Trophoblast cell (in vitro differentiated cells and primary cell): ENCODE measurements around the gene CFL1.

Experiments
- DNase-seq, 2 donors: peaks; one replicate each; pipeline ENCODE4 v3.0.0-alpha.2; 2016
- H2AFZ ChIP-seq: 2 replicates; pipeline ENCODE4 v1.6.1; 2013; ENCODE audit warnings: low read length, moderate library complexity, mild to moderate bottlenecking; ENCODE audit not compliant: insufficient read depth, poor library complexity
- H2AK5ac ChIP-seq: 2 replicates; pipeline ENCODE4 v1.6.1; 2013; ENCODE audit warnings: mild to moderate bottlenecking, low read length
- H2BK120ac ChIP-seq: 2 replicates; pipeline ENCODE4 v1.6.1; 2013; ENCODE audit warnings: low read length, mild to moderate bottlenecking, moderate library complexity; ENCODE audit not compliant: insufficient read depth, poor library complexity
- H2BK12ac ChIP-seq: 2 replicates; pipeline ENCODE4 v1.6.1; 2013; ENCODE audit warnings: mild to moderate bottlenecking, low read length, moderate library complexity
- H2BK5ac ChIP-seq: 2 replicates; pipeline ENCODE4 v1.6.1; 2013; ENCODE audit warnings: low read length, low read depth, moderate library complexity, mild to moderate bottlenecking; ENCODE audit not compliant: poor library complexity
- H3K14ac ChIP-seq: 2 replicates; pipeline ENCODE4 v1.6.1; 2013; ENCODE audit warnings: mild to moderate bottlenecking, low read length
- H3K18ac ChIP-seq: 2 replicates; pipeline ENCODE4 v1.6.1; 2013; ENCODE audit warnings: mild to moderate bottlenecking, low read length
- H3K23ac ChIP-seq: 2 replicates; pipeline ENCODE4 v1.6.1; 2013; ENCODE audit warnings: low read length
- H3K27ac ChIP-seq: 2 replicates; pipeline ENCODE4 v1.5.1; 2013; ENCODE audit warnings: low read depth, mild to moderate bottlenecking, inconsistent platforms, low read length, moderate library complexity
- H3K27me3 ChIP-seq: 2 replicates; pipeline ENCODE4 v1.6.1; 2013; ENCODE audit warnings: inconsistent platforms, mild to moderate bottlenecking, low read length, moderate library complexity; ENCODE audit not compliant: insufficient read depth
- H3K36me3 ChIP-seq, 2 experiments: 1 replicate in 1 of 2; 2 replicates in 1 of 2; pipeline ENCODE4 v1.6.1; 2013; ENCODE audit warnings: low read length in 2 of 2, mild to moderate bottlenecking in 2 of 2, moderate library complexity in 1 of 2; ENCODE audit not compliant: insufficient read depth in 2 of 2, control insufficient read depth in 1 of 2
- H3K4ac ChIP-seq: 2 replicates; pipeline ENCODE4 v1.6.1; 2013; ENCODE audit warnings: low read depth, mild to moderate bottlenecking, low read length, moderate library complexity
- H3K4me1 ChIP-seq, 2 experiments: 1 replicate in 1 of 2; 2 replicates in 1 of 2; pipeline ENCODE4 v1.6.1; 2013; ENCODE audit warnings: low read length in 2 of 2, mild to moderate bottlenecking in 2 of 2, moderate library complexity in 1 of 2; ENCODE audit not compliant: insufficient read depth in 2 of 2, control insufficient read depth in 1 of 2
- H3K4me2 ChIP-seq: 2 replicates; pipeline ENCODE4 v1.6.1; 2013; ENCODE audit warnings: inconsistent platforms, mild to moderate bottlenecking, low read length, moderate library complexity
- H3K4me3 ChIP-seq: 2 replicates; pipeline ENCODE4 v1.5.1; 2013; ENCODE audit warnings: mild to moderate bottlenecking, low read depth, low read length, inconsistent platforms
- H3K79me1 ChIP-seq: one replicate; pipeline ENCODE4 v1.6.1; 2013; ENCODE audit warnings: low read length
- H3K79me2 ChIP-seq: 2 replicates; pipeline ENCODE4 v1.6.1; 2013; ENCODE audit warnings: low read length, mild to moderate bottlenecking; ENCODE audit not compliant: control insufficient read depth, insufficient read depth, poor library complexity
- H3K9ac ChIP-seq: 2 replicates; pipeline ENCODE4 v1.6.1; 2013; ENCODE audit warnings: mild to moderate bottlenecking, low read length
- H3K9me3 ChIP-seq: 2 replicates; pipeline ENCODE4 v1.6.1; 2013; ENCODE audit warnings: low read depth, mild to moderate bottlenecking, control low read depth, inconsistent platforms, low read length; ENCODE audit not compliant: insufficient read depth
- H4K12ac ChIP-seq: 2 replicates; pipeline ENCODE4 v1.6.1; 2013; ENCODE audit warnings: low read depth, mild to moderate bottlenecking, low read length, moderate library complexity
- H4K8ac ChIP-seq: 2 replicates; pipeline ENCODE4 v1.6.1; 2013; ENCODE audit warnings: low read depth, mild to moderate bottlenecking, low read length, moderate library complexity
- H4K91ac ChIP-seq: one replicate; pipeline ENCODE4 v1.6.1; 2013; ENCODE audit warnings: low read depth, mild to moderate bottlenecking, low read length, moderate library complexity
- WGBS: extraction: QIAGEN DNeasy Blood & Tissue Kit; methylation state at CpG from one replicate; pipeline ENCODE4 v1.1.7; 2013; ENCODE audit warnings: missing lambda C conversion rate; ENCODE audit not compliant: insufficient read length, insufficient coverage; ENCODE audit errors: extremely low coverage; 5-methylcytosine and 5-hydroxymethylcytosine counted together

CFL1 gene

GRCh38 chr11:65816696-65817095 is 41.3 kb downstream of the CFL1 start:
- peak overlapping the region; percentile 56 for H2BK12ac ChIP-seq
- no peak overlapping the region for H2AK5ac ChIP-seq
- peak overlapping the region; percentile 4 for H2BK120ac ChIP-seq
- H2AFZ ChIP-seq: no peak overlapping the region
- no peak overlapping the region for H4K8ac ChIP-seq
- peak overlapping the region; percentile 58 for H3K18ac ChIP-seq
- H3K9ac ChIP-seq: no peak overlapping the region
- no peak overlapping the region for H3K27ac ChIP-seq
- no peaks in the 10 kb centered on the region for H3K36me3 ChIP-seq
- no peak overlapping the region for H3K4me2 ChIP-seq
- H3K4ac ChIP-seq: no peak overlapping the region
- H3K4me3 ChIP-seq: no peak overlapping the region
- H3K14ac ChIP-seq: peak overlapping the region; percentile 53
- no peak overlapping the region for H4K12ac ChIP-seq
- H3K9me3 ChIP-seq: no peaks in the 10 kb centered on the region
- peaks cover 0 to 7% of the 10 kb centered on the region in 2 experiments for H3K4me1 ChIP-seq
- H2BK5ac ChIP-seq: peak overlapping the region; percentile 1
- no CpG with 5 or more reads among the region's 3 CpGs for WGBS
- H3K23ac ChIP-seq: no peak overlapping the region
- peaks cover 15% of the 10 kb centered on the region for H3K79me1 ChIP-seq
- no peak for DNase-seq
- no peaks in the 10 kb centered on the region for H3K27me3 ChIP-seq
- peak overlapping the region; percentile 83 for H4K91ac ChIP-seq
- H3K79me2 ChIP-seq: no peaks in the 10 kb centered on the region

DNA sequence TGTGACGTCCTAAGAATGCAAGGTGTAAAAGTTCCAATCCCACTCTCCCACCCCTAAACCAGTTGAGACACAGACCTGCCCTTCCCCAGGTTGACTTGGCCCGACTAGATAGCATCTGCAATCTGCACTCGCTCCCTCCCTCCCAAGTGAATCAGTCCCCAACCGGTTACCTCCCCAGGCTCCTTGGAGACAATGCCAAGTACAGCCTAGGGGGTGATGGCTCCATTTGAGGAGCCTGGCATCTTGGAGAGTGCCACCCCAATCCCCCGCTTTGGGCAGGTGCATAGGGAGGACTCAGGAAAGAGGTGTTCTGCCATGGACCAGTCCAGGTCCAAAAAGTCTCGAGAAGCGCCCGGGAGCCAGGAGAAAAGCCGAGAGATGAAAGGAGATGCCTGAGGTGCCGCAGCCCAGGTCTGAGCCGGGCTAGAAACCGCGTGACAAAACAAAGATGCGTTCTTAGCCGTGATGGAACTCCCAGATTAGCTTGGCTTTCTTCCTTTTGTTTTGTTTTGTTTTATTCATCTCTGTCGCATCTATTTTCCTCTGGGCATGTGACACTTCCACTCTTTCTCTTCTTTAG is 42.9 kb downstream of the CFL1 start:
- Histone ChIP-seq H3K4ac (no peak overlapping the region), H2BK5ac (peak overlapping the region; percentile 98), H3K14ac (peak overlapping the region; percentile 55), H2AFZ (peak overlapping the region; percentile 32), H3K9ac (no peak overlapping the region), H3K9me3 (peaks cover 4% of the 10 kb centered on the region), H3K27me3 (no peaks in the 10 kb centered on the region), H3K36me3 (no peaks in the 10 kb centered on the region), H3K23ac (no peak overlapping the region), H3K4me2 (peak overlapping the region; percentile 21), H3K79me2 (no peaks in the 10 kb centered on the region), H2AK5ac (no peak overlapping the region), H3K18ac (no peak overlapping the region), H3K4me1 (peaks cover 2 to 9% of the 10 kb centered on the region in 2 experiments), H2BK12ac (no peak overlapping the region), H4K91ac (peak overlapping the region; percentile 95), H4K12ac (no peak overlapping the region), H3K79me1 (peaks cover 16% of the 10 kb centered on the region), H3K4me3 (no peak overlapping the region), H4K8ac (no peak overlapping the region), H3K27ac (peak overlapping the region; percentile 80), H2BK120ac (peak overlapping the region; percentile 61)
- peak; percentile 81 to 91 for DNase-seq
- no CpG with 5 or more reads among the region's 16 CpGs for WGBS

- peak overlapping the region; percentile 80 for H3K27ac ChIP-seq
- no peak overlapping the region for H3K4me3 ChIP-seq
- H2BK12ac ChIP-seq: no peak overlapping the region
- no peak overlapping the region for H3K18ac ChIP-seq
- no peak overlapping the region for H2AK5ac ChIP-seq
- WGBS: no CpG with 5 or more reads among the region's 18 CpGs
- H4K8ac ChIP-seq: no peak overlapping the region
- H2AFZ ChIP-seq: no peak overlapping the region
- no peaks in the 10 kb centered on the region for H3K79me2 ChIP-seq
- no peak overlapping the region for H4K91ac ChIP-seq
- H3K79me1 ChIP-seq: peaks cover 17% of the 10 kb centered on the region
- no peak overlapping the region for H3K14ac ChIP-seq
- H2BK120ac ChIP-seq: no peak overlapping the region
- no peak overlapping the region for H3K23ac ChIP-seq
- no peaks in the 10 kb centered on the region for H3K27me3 ChIP-seq
- H3K9ac ChIP-seq: no peak overlapping the region
- peaks cover 4% of the 10 kb centered on the region for H3K9me3 ChIP-seq
- DNase-seq: peak; percentile 74 to 89
- peak overlapping the region; percentile 98 for H2BK5ac ChIP-seq
- no peak overlapping the region for H4K12ac ChIP-seq
- peaks cover 2 to 9% of the 10 kb centered on the region in 2 experiments for H3K4me1 ChIP-seq
- H3K36me3 ChIP-seq: no peaks in the 10 kb centered on the region
- no peak overlapping the region for H3K4me2 ChIP-seq
- H3K4ac ChIP-seq: no peak overlapping the region
These were observed 43.6 kb downstream of the CFL1 start for GRCh38 chr11:65814131-65814985.

DNA sequence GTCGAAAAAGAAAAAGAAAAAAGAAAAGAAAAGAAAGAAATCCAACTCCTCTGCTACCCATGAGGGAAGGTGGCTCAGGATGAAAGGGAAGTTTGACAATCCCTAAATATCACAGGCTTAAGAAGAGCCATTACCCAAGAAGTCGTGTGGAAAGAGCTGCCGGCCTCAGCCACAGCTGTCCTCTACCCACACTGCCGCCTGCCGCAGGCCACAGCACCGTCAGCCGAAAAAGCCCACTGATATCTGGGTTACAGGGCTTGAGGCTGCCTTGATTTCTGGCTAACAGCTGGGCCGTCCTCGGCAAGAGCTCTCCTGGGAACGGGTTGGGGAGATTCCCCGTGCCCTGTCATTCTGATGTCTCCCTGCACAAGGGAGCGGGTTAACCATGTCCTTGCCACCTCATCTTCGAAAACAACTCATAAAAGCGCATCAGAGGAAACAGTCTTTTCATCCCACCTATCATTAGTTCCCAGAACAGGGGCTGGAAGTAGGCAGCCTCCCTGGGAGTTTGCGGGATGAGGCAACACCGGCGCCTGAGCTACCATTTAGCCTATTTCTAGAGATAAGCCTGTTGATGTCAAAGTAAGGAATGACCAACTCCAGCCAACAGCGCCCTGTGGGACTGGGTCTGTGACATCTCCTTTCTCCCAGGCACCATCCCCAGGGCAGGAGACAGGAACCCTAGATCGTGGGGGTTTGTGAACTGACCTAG is 46.1 kb downstream of the CFL1 start:
- peaks cover 4% of the 10 kb centered on the region for H3K9me3 ChIP-seq
- WGBS: no CpG with 5 or more reads among the region's 19 CpGs
- H3K18ac ChIP-seq: peak overlapping the region; percentile 16

More for the DNA sequence above, 46.1 kb downstream of the CFL1 start:
- Histone ChIP-seq H3K4me3 (no peak overlapping the region), H2BK12ac (no peak overlapping the region), H3K79me1 (peaks cover 16% of the 10 kb centered on the region), H2BK5ac (peak overlapping the region; percentile 63), H4K91ac (peak overlapping the region; percentile 86), H3K36me3 (no peaks in the 10 kb centered on the region), H2BK120ac (peak overlapping the region; percentile 89), H3K4ac (peak overlapping the region; percentile 4), H4K8ac (peak overlapping the region; percentile 14), H3K27me3 (no peaks in the 10 kb centered on the region), H2AK5ac (peak overlapping the region; percentile 18), H3K23ac (no peak overlapping the region), H3K4me1 (peaks cover 2 to 9% of the 10 kb centered on the region in 2 experiments), H2AFZ (peak overlapping the region; percentile 39), H3K4me2 (no peak overlapping the region), H3K14ac (peak overlapping the region; percentile 79), H3K79me2 (no peaks in the 10 kb centered on the region), H3K9ac (no peak overlapping the region), H3K27ac (peak overlapping the region; percentile 79), H4K12ac (no peak overlapping the region)
- DNase-seq: peak; percentile 84 to 89
